IMR-90 (cell line): Measurements from ENCODE around the gene SLC22A5. TPM values are rescaled to one million over a fixed set of nuclear protein-coding genes. Genes with fewer than 3 reads are reported as not detected.

ENCODE experiments used
- ATAC-seq: fragments of 200-7000 bp; cut with Tn5 transposase; 2 replicates; pipeline ENCODE4 v1.9.1; 2020; ENCODE audit warnings: low read depth, mild to moderate bottlenecking, moderate library complexity
- BruUV-seq: library from RNA; stranded (reverse); fragments of 400-500 nt; replicated peaks from 2 replicates; lab custom pipeline; 2021; lab: Mats Ljungman, UMichigan
- CTCF ChIA-PET: fragments of 300-600 bp; formaldehyde crosslinking; extraction: SDS; loops from one replicate; lab custom pipeline; 2021; ENCODE audit warnings: antibody characterized with exemption; lab: Yijun Ruan, JAX
- POLR2A ChIA-PET: fragments of 300-600 bp; sonication (Branson Sonifier 250); formaldehyde crosslinking; loops from one replicate; lab custom pipeline; 2022; ENCODE audit warnings: antibody characterized with exemption; ENCODE audit not compliant: unreplicated experiment; lab: Charles Lee
- DNase-seq: peaks from one replicate; pipeline ENCODE4 v3.0.0; 2013
- H2AFZ ChIP-seq: replicated peaks from 2 replicates; pipeline ENCODE3; 2013; ENCODE audit warnings: low read length, mild to moderate bottlenecking; ENCODE audit not compliant: poor library complexity
- H2AK5ac ChIP-seq: 2 replicates; pipeline ENCODE4 v1.6.1; 2013; ENCODE audit warnings: low read depth, low read length, inconsistent platforms
- H2AK9ac ChIP-seq: replicated peaks from 2 replicates; pipeline ENCODE3; 2013; ENCODE audit warnings: mild to moderate bottlenecking, low read depth, low read length, moderate library complexity; ENCODE audit not compliant: poor library complexity
- H2BK120ac ChIP-seq: 2 replicates; pipeline ENCODE4 v1.6.1; 2013; ENCODE audit warnings: low read depth, low read length, inconsistent platforms
- H2BK15ac ChIP-seq: 3 replicates; pipeline ENCODE4 v1.6.1; 2013; ENCODE audit warnings: low read depth, low read length, inconsistent platforms
- H2BK20ac ChIP-seq: 2 replicates; pipeline ENCODE4 v1.6.1; 2013; ENCODE audit warnings: low read depth, mild to moderate bottlenecking, inconsistent platforms, low read length, moderate library complexity
- H2BK5ac ChIP-seq: 2 replicates; pipeline ENCODE4 v1.6.1; 2013; ENCODE audit warnings: mild to moderate bottlenecking, low read depth, low read length, inconsistent platforms; ENCODE audit not compliant: poor library complexity, severe bottlenecking
- H3K14ac ChIP-seq: replicated peaks from 2 replicates; pipeline ENCODE4 v1.6.1; 2013; ENCODE audit warnings: low read depth, low read length, inconsistent platforms
- H3K18ac ChIP-seq: 2 replicates; pipeline ENCODE4 v1.6.1; 2013; ENCODE audit warnings: low read depth, low read length, control low read depth
- H3K23ac ChIP-seq: 2 replicates; pipeline ENCODE4 v1.6.1; 2013; ENCODE audit warnings: low read depth, low read length, inconsistent platforms
- H3K27ac ChIP-seq: 2 replicates; pipeline ENCODE4 v1.5.1; 2013; ENCODE audit warnings: mild to moderate bottlenecking, control low read depth, low read length; ENCODE audit not compliant: insufficient read depth
- H3K27me3 ChIP-seq: 2 replicates; pipeline ENCODE4 v1.6.1; 2013; ENCODE audit warnings: low read length; ENCODE audit not compliant: control insufficient read depth, insufficient read depth
- H3K36me3 ChIP-seq: 2 replicates; pipeline ENCODE4 v1.6.1; 2013; ENCODE audit warnings: low read length, mixed read lengths; ENCODE audit not compliant: control insufficient read depth, insufficient read depth
- H3K4ac ChIP-seq: 2 replicates; pipeline ENCODE4 v1.6.1; 2013; ENCODE audit warnings: low read depth, low read length, inconsistent platforms
- H3K4me1 ChIP-seq: 2 replicates; pipeline ENCODE4 v1.6.1; 2013; ENCODE audit warnings: low read length, mixed read lengths; ENCODE audit not compliant: control insufficient read depth, insufficient read depth
- H3K4me2 ChIP-seq: 2 replicates; pipeline ENCODE4 v1.6.1; 2013; ENCODE audit warnings: low read depth, mild to moderate bottlenecking, control low read depth, low read length, moderate library complexity
- H3K4me3 ChIP-seq: 2 replicates; pipeline ENCODE4 v1.5.1; 2013; ENCODE audit warnings: low read depth, mild to moderate bottlenecking, control low read depth, low read length, moderate library complexity; ENCODE audit not compliant: insufficient read depth
- H3K56ac ChIP-seq: 2 replicates; pipeline ENCODE4 v1.6.1; 2013; ENCODE audit warnings: low read length, inconsistent platforms; ENCODE audit not compliant: insufficient read depth; ENCODE audit errors: extremely low read depth
- H3K79me1 ChIP-seq, 2 experiments: 2 replicates each; pipeline ENCODE4 v1.6.1; 2013; ENCODE audit warnings: low read length in 2 of 2, inconsistent platforms in 1 of 2, low read depth in 1 of 2
- H3K9ac ChIP-seq: 2 replicates; pipeline ENCODE4 v1.6.1; 2013; ENCODE audit warnings: low read depth, low read length, control low read depth
- H3K9me1 ChIP-seq: 2 replicates; pipeline ENCODE4 v1.6.1; 2013; ENCODE audit warnings: low read length, inconsistent platforms; ENCODE audit not compliant: insufficient read depth
- H3K9me3 ChIP-seq: 2 replicates; pipeline ENCODE4 v1.6.1; 2013; ENCODE audit warnings: low read length; ENCODE audit not compliant: control insufficient read depth, insufficient read depth
- H4K20me1 ChIP-seq: 2 replicates; pipeline ENCODE4 v1.6.1; 2013; ENCODE audit warnings: low read length, inconsistent platforms; ENCODE audit not compliant: insufficient read depth
- H4K5ac ChIP-seq: 2 replicates; pipeline ENCODE4 v1.6.1; 2013; ENCODE audit warnings: mild to moderate bottlenecking, low read depth, low read length, control low read depth
- H4K8ac ChIP-seq, 2 experiments: 2 replicates each; pipeline ENCODE4 v1.6.1; 2013; ENCODE audit warnings: low read depth in 2 of 2, low read length in 2 of 2, control low read depth in 1 of 2, inconsistent platforms in 1 of 2
- H4K91ac ChIP-seq: 2 replicates; pipeline ENCODE4 v1.6.1; 2013; ENCODE audit warnings: low read depth, low read length, inconsistent platforms; ENCODE audit not compliant: insufficient read depth
- CHD1 ChIP-seq: IDR thresholded peaks from 2 replicates; pipeline ENCODE4 v1.6.1; 2012; ENCODE audit warnings: low read depth, low read length, improper control_type of control experiment
- CTCF ChIP-seq: conservative IDR thresholded peaks from 2 replicates; pipeline ENCODE4 v1.5.1; 2012; ENCODE audit warnings: mild to moderate bottlenecking, low read depth, low read length, improper control_type of control experiment
- MAFK ChIP-seq: IDR thresholded peaks from 2 replicates; pipeline ENCODE4 v1.6.1; 2012; ENCODE audit warnings: low read depth, low read length, improper control_type of control experiment
- MAZ ChIP-seq: IDR thresholded peaks from 2 replicates; pipeline ENCODE4 v1.6.1; 2012; ENCODE audit warnings: low read depth, mild to moderate bottlenecking, low read length, improper control_type of control experiment, moderate library complexity, borderline replicate concordance
- MXI1 ChIP-seq: IDR thresholded peaks from 2 replicates; pipeline ENCODE4 v1.6.1; 2012; ENCODE audit warnings: low read depth, mild to moderate bottlenecking, low read length, moderate library complexity, borderline replicate concordance
- NFE2L2 ChIP-seq: fragments of 150-350 bp; IDR thresholded peaks from 2 replicates; pipeline ENCODE4 v1.6.1; 2016; ENCODE audit warnings: low read depth, mild to moderate bottlenecking, low read length
- POLR2A ChIP-seq: IDR thresholded peaks from 2 replicates; pipeline ENCODE4 v1.6.1; 2012; ENCODE audit warnings: mild to moderate bottlenecking, low read depth, low read length
- RAD21 ChIP-seq: IDR thresholded peaks from 2 replicates; pipeline ENCODE4 v1.6.1; 2012; ENCODE audit warnings: low read length, improper control_type of control experiment
- SMC3 ChIP-seq: fragments of 150-350 bp; IDR thresholded peaks from 2 replicates; pipeline ENCODE4 v1.6.1; 2016; ENCODE audit warnings: low read depth, mild to moderate bottlenecking, antibody characterized with exemption, low read length, moderate library complexity
- WGBS, 2 experiments: methylation state at CpG; one replicate each; pipeline versions ENCODE4 v1.1.5 to v1.1.7; 2013; ENCODE audit warnings: missing lambda C conversion rate in 2 of 2; ENCODE audit not compliant: insufficient read length in 1 of 2; ENCODE audit errors: extremely low coverage in 2 of 2; 5-methylcytosine and 5-hydroxymethylcytosine counted together
- dilution Hi-C: fragments of 300-500 bp; cut with HindIII; formaldehyde crosslinking; loops from one replicate; pipeline ENCODE4 v1.14.3; 2018; ENCODE audit warnings: low sequenced_read_pairs; ENCODE audit not compliant: unreplicated experiment
- in situ Hi-C: fragments of 300-500 bp; cut with MboI; formaldehyde crosslinking; loops from 3 replicates; pipeline ENCODE4 v1.14.3; 2019; ENCODE audit warnings: low sequenced_read_pairs, inconsistent platforms, mixed read lengths
- intact Hi-C: fragments of 100-400 bp; cut with micrococcal nuclease; formaldehyde crosslinking; loops from 2 replicates; pipeline ENCODE4 v1.10.0; 2022
- polyA plus RNA-seq, 3 experiments: library from polyadenylated mRNA; depleted of rRNA; stranded (reverse); fragments of >200 nt; gene quantifications; 2 replicates each; pipeline ENCODE4 v1.2.3, GENCODE V29; 2012; ENCODE audit warnings: low replicate concordance in 1 of 3
- total RNA-seq: library from RNA; depleted of rRNA; stranded (reverse); fragments of >200 nt; gene quantifications from 2 replicates; pipeline ENCODE4 v1.2.3, GENCODE V29; 2012

The SLC22A5 gene
- total and polyA plus RNA-seq, 2 of the 4 experiments (the other 2 are of a cell fraction) = 6.1 to 7.1 TPM

DNA sequence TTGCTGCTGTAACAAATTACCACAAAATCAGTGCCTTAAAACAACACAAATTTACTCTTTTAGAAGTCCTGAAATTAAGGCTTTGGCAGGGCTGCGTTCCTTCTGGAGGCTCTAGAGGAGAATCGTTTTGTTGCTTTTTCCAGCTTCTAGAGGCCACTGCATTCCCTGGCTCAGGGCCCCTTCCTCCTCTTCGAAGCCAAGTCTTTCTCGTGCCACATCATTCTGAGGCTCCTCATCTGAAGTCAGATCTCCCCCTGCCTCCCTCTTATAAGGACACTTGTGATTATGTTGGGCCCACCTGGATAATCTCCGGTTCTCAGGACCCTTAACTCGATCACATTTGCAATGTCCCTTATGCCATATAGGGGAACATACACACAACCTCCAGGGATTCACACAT is 48.0 kb downstream of the SLC22A5 start:
- ChIA-PET CTCF (no interaction called here), POLR2A (no interaction called here)
- Histone ChIP-seq H3K23ac (no peak overlapping the region), H3K27me3 (no peaks in the 10 kb centered on the region), H4K91ac (no peak overlapping the region), H3K14ac (no peak overlapping the region), H3K4ac (peak overlapping the region; percentile 54), H3K27ac (no peak overlapping the region), H3K18ac (no peak overlapping the region), H2BK20ac (no peak overlapping the region), H2BK120ac (peak overlapping the region; percentile 27; the same call in 1 of the 2 replicates), H3K4me3 (no peak overlapping the region), H3K36me3 (no peaks in the 10 kb centered on the region), H2BK5ac (no peak overlapping the region), H4K5ac (no peak overlapping the region; the same call in 1 of the 2 replicates), H3K56ac (no peak overlapping the region), H2AFZ (no peak overlapping the region), H3K9me3 (no peaks in the 10 kb centered on the region), H2AK5ac (no peak overlapping the region), H3K9ac (no peak overlapping the region), H3K4me2 (no peak overlapping the region), H4K20me1 (no peaks in the 10 kb centered on the region), H3K9me1 (peaks cover 4% of the 10 kb centered on the region), H2BK15ac (no peak overlapping the region; the same call in 2 of the 3 replicates), H2AK9ac (no peak overlapping the region), H3K79me1 (peaks cover 6 to 54% of the 10 kb centered on the region in 2 experiments; a peak in 2 of 4 replicates), H3K4me1 (peaks cover 15% of the 10 kb centered on the region), H4K8ac (no peak overlapping the region)
- in situ Hi-C loops (no loop called here), dilution Hi-C loops (no loop called here), intact Hi-C loops (no loop called here)
- ATAC-seq (no peak), DNase-seq (no peak)
- BruUV-seq = no TSS peak
- no peak for TF ChIP-seq CTCF
- no peak for TF ChIP-seq MAZ
- TF ChIP-seq CHD1 = no peak
- TF ChIP-seq POLR2A = no peak
- TF ChIP-seq RAD21 = no peak
- TF ChIP-seq SMC3 = no peak
- TF ChIP-seq MAFK = no peak
- no peak for TF ChIP-seq NFE2L2
- TF ChIP-seq MXI1 = no peak
- WGBS, 2 experiments = 88% methylated on average over 3 of the region's 6 CpGs; no CpG with 5 or more reads in 1 of the 2 experiments
